HG03558 (cell line): ENCODE data around the gene EPHA6.
A peak's percentile ranks its signal among the peaks of the same experiment; 100 is the strongest.

ENCODE experiments used
- ATAC-seq: cut with Tn5 transposase; IDR thresholded peaks from one replicate; pipeline ENCODE4 v1.9.1; 2021; ENCODE audit warnings: moderate number of reproducible peaks; ENCODE audit not compliant: unreplicated experiment; ENCODE audit errors: extremely low read depth

Gene EPHA6

DNA sequence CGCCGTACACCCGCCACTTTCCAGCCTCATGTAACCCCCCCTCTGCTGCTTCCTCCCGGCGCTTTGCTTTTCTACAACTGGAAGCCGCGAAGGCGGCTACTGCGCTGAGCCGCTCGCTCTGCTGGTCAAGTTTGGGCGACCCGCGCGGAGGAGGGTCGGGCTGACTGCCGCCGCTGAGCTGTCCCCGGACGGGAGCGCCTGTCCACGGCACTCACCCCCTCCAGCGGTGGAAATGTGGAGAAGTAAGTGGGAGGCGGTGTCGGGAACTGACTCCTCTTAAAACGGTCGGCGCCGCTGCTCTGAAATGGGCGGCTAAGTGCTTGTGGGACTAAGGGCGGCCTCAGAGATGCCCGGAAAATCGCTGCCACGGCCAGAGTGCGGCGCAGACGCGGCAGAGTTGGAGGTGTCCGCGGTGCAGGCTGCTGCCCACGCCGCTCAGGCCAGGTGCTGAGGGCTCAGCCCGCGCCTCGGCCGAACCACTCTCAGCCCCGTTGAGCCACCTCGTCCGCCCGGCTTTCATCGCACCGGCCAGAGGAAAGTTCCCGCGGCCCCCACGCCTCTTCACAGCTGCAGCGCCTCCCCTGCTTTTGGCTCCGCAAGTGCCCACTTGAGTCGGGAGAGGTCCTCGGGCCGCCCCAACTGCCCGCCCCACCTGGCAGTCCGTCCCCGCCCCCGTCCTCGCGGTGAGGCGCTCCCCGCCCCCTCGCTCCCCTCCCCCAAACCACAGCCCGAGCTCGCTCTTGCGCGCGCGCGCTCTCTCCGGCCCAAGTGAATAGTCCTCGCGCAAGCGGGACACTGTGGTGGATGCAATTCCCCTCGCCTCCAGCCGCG, at the start of gene EPHA6:
TSS of gene EPHA6 (plus strand) at position 775 of the 831 bp plus-strand sequence.
- no peak for ATAC-seq

DNA sequence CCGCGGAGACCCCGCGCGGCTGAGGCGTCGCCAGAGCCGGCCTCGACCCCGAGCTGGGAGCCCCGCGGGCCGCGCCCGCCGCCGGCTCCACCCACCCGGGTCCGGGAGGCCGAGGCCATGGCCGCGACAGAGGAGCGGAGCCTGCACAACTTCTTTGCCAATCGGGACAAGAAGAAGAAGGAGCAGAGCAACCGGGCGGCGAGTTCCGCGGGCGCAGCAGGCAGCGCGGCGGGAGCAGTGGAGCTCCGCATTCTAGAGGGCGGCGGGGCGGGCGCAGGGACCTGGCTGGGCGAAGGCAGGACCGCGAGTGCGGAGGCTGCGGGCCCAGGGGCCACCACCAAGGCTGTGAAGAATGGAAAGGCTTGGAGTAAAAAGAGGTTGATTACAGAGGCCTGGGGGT, 37.6 kb upstream of the EPHA6 start:
- no peak for ATAC-seq

DNA sequence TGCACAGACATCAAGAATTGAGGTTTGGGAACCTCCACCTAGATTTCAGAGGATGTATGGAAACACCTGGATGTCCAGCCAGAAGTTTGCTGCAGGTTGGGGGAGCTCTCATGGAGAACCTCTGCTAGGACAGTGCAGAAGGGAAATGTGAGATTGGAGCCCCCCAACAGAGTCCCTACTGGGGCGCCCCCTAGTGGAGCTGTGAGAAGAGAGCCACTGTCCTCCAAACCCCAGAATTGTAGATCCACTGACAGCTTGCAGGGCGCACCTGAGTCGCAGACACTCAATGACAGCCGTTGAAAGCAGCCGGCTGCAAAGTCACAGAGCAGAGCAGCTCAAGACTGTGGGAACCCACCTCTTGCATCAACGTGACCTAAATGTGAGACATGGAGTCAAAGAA, 34.6 kb upstream of the EPHA6 start:
- ATAC-seq, result no peak

- no peak for ATAC-seq
Observed at GRCh38 chr3:96796101-96796500, 18.3 kb upstream of the EPHA6 start.

GRCh38 chr3:96803870-96804269, 10.5 kb upstream of the EPHA6 start:
- no peak for ATAC-seq

DNA sequence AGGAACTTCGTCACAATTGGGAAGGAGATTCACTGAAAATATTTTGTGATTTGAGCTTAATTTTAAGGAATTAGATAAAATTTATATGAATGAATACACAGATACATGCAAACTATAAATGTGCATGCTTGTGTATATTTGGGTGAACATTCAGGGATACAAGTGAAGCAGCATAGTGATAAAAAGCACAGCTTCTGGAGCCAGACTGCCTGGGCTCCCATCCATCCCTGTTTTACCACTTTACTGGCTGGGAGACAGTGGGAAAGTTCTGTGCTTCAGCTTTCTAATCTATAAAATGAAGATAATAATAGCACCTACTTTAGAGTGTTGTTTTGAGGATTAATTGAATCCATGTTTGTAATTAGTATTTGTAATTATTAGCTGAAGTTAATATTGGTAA, 8.1 kb upstream of the EPHA6 start:
- no peak for ATAC-seq

GRCh38 chr3:96813134-96813819, 1.1 kb upstream of the EPHA6 start:
- ATAC-seq, result peak; percentile 96

- no peak for ATAC-seq
Observed at GRCh38 chr3:96814651-96815567, 515 bp downstream of the EPHA6 start.

DNA sequence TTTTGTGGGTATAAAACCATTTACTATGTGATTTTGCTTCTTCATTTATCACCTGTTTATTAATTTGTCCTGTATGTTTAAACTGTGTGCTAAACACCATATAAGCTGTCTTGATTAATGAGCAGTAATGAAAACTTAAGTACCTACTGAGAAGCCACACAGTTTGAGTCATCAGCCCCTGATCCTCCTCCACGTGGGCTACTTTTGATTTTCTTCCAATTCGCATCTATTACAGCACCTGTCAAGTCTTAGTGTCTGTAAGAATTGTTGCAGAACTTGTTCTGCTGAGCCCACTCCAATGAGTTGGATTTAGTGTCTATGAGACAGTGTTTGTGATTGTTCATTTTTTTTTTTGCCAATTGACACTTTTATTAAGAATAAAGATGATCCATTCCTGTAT, 16.8 kb downstream of the EPHA6 start:
- no peak for ATAC-seq

DNA sequence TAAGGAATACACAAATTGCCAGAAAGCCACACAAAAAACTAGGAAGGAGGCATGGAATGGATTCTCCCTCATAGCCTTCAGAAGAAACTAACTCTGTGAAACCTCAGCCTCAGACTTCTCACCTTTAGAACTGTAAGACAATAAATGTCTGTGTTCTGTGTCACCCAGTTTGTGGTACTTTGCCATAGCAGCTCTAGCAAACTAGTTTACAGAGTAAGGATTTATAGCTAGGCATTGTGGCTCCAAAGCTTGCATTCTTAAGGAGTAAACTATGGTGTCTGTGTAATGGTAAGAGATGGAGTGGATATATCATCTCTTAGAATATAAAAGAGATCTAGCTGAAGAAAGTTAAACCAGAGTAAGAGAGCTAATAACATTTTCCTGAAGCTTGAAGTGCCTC, 18.9 kb downstream of the EPHA6 start:
- ATAC-seq, result no peak

- no peak for ATAC-seq
Observed at GRCh38 chr3:96836153-96836915, 21.9 kb downstream of the EPHA6 start.

DNA sequence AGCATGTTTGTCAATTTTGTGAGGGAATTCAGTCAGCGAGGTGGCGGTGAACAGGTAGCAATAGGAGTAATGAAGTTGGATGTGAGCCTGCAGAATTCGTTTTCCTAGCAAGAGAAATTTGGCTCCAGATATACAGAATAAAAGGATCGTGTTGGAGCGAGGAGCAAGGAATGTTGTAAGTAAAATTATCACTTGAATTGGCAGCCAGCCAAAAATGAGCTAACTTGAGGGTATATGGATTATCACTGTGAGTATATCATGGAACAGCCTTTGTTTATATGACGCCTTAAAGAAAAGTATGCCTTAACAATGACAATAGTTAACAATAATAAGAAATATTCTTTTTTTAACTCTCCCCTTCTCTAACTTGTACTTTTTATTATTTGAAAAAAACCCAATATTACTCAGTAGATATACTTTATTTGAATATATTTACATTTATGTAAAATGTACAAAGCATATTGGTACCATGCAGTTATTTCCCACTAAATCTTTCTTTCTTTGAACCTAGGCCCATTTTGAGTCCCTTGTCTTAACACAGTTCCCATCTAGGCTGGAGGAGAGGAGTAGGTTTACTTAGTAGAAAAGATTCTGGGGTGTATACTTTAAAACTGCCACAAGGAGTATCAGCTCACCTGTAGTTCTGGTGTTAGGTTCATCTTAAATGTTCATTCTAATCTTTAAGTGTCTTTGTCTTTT, 29.3 kb downstream of the EPHA6 start:
- ATAC-seq, result no peak

GRCh38 chr3:96844204-96844514, 29.8 kb downstream of the EPHA6 start:
- no peak for ATAC-seq

GRCh38 chr3:96852849-96853248, 38.5 kb downstream of the EPHA6 start:
- no peak for ATAC-seq

DNA sequence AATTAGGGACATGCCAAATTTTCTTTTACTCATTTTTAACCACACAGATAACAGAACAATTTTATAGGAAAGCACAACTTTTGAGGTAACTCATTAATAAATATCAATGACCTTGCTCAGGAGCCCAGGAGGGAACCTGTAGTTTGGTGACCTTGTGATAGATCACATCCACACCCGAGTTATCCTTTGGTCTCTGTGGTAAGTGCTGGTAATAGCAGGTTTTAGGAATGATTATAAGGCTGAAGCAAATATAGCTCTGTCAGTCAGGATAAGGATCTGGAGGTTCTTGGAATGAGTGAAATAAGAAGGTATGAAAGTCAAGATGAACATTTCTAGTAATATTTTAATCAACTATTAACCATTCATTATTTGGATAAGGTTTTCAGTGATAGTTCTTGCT, 46.5 kb downstream of the EPHA6 start:
- ATAC-seq, result no peak

GRCh38 chr3:96863129-96863740, 48.8 kb downstream of the EPHA6 start:
- no peak for ATAC-seq

GRCh38 chr3:96865605-96866004, 51.2 kb downstream of the EPHA6 start:
- no peak for ATAC-seq

DNA sequence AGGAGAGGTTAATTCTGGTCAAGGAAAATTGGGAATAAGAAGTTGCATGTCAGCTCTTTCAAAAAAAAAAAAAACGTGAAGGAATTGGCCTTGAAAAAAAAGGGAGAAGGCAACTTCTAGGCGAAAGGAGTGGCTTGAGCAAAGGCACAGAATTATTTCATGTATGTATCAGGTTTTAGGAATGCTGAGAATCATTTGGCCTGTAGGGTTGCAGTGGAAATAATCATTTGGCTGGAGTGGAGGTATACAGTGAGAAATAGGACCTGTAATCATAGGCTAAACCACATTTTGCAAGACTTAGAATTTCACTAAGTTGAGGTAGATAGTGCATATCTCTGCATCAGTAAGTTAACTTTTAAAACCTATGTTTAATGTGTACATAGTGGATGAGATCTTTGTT, 54.9 kb downstream of the EPHA6 start:
- ATAC-seq, result no peak

DNA sequence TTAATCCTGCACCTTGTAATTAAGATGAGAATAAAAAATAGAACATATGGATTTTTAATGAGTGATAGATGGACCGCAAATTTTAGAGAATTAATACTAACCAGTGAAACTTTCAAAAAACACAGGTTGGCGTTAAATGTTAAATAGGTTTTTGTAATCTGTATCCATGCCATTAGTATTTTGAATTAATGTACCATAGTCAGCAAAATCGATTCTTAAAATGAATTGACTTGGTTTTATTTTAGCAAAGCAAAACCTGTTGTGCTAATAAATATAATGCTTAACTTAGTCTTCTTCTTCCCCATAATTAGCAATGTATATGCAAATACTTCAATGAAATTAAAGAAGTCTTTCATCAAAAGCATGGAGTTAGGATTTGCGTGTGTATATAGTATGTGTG, 63.1 kb downstream of the EPHA6 start:
- ATAC-seq, result no peak
